ENCODE data around the gene LY6G5C. TPM values are rescaled to one million over a fixed set of nuclear protein-coding genes. Genes with fewer than 3 reads are reported as not detected.

LY6G5C gene
- total and polyA plus RNA-seq, 9 of the 15 experiments (the other 6 are each of a cell fraction or from before 2014, with no cell fraction given) = 0.10 to 0.67 (median 0.46) TPM; not detected in 4

DNA sequence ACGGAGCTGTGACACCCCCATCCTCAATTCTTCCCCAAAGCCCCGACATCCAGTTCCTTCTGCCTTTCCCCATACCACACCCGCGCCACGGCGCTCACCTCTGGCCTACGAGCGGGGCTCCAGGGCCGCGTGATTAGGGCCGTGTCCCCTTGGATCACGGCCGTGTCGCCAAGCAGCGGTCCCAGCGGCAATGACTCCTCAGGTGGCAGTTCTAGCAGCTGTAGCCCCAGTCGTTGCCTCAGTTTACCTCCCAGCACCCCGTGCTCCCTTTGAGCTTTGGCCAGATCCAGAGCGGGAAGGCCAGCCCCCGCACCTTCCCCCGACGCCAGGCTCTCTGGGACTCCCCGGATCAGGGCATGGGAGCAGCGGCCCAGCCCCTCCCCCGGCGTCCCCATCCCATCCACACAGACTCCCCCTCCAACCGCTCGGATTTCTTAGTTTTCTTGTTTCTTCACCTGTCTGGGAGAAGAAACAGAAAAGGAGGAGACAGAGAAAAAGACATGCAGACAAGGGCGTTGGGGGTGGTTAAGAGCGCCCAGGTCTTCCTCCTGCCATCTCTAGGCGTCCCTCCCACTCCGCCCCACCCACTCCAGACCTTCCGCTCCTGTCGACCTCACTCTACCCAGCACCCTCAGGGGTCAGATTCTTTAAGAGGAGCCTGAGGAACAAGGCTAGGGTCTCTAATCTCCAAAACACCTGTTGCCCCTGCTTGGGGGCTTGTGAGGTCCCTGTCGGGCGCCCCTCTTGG lies 48.1 kb upstream of the LY6G5C start, which contains the start of gene DDAH2 (continued):
- TF ChIP-seq ZNF143 (CRISPR knock-in tag; IDR thresholded peaks at IDR 0.05) (peak; percentile 13), SP2 (IDR thresholded peaks at IDR 0.05; ENCODE audit: extremely low read depth, low read depth, low read length, poor library complexity, severe bottlenecking) (peak; percentile 11), TCF3 (CRISPR knock-in tag; IDR thresholded peaks at IDR 0.05) (peak; percentile 43), MYC (IDR thresholded peaks at IDR 0.05; ENCODE audit: low read depth, low read length) (no peak), MYC (CRISPR knock-in tag; IDR thresholded peaks at IDR 0.05; ENCODE audit: borderline replicate concordance, low read depth) (peak; percentile 15; the same call in 1 of the 2 replicates), SAFB2 (IDR thresholded peaks at IDR 0.05; ENCODE audit: borderline replicate concordance, low read depth, low read length, severe bottlenecking) (no peak), RBFOX2 (IDR thresholded peaks at IDR 0.05; ENCODE audit: low read depth, low read length) (peak; percentile 73), DIDO1 (tag; IDR thresholded peaks at IDR 0.05; ENCODE audit: low read depth) (no peak), TAF15 (IDR thresholded peaks at IDR 0.05; ENCODE audit: low read depth, low read length) (0 out of 2 replicates have a peak, but pooled peaks have one; percentile 63)
- TF ChIP-seq, protein P1, sequence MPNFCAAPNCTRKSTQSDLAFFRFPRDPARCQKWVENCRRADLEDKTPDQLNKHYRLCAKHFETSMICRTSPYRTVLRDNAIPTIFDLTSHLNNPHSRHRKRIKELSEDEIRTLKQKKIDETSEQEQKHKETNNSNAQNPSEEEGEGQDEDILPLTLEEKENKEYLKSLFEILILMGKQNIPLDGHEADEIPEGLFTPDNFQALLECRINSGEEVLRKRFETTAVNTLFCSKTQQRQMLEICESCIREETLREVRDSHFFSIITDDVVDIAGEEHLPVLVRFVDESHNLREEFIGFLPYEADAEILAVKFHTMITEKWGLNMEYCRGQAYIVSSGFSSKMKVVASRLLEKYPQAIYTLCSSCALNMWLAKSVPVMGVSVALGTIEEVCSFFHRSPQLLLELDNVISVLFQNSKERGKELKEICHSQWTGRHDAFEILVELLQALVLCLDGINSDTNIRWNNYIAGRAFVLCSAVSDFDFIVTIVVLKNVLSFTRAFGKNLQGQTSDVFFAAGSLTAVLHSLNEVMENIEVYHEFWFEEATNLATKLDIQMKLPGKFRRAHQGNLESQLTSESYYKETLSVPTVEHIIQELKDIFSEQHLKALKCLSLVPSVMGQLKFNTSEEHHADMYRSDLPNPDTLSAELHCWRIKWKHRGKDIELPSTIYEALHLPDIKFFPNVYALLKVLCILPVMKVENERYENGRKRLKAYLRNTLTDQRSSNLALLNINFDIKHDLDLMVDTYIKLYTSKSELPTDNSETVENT (CRISPR knock-in tag; IDR thresholded peaks at IDR 0.05) = peak; percentile 69; the same call in 1 of the 2 replicates
- TF ChIP-seq, protein P2, sequence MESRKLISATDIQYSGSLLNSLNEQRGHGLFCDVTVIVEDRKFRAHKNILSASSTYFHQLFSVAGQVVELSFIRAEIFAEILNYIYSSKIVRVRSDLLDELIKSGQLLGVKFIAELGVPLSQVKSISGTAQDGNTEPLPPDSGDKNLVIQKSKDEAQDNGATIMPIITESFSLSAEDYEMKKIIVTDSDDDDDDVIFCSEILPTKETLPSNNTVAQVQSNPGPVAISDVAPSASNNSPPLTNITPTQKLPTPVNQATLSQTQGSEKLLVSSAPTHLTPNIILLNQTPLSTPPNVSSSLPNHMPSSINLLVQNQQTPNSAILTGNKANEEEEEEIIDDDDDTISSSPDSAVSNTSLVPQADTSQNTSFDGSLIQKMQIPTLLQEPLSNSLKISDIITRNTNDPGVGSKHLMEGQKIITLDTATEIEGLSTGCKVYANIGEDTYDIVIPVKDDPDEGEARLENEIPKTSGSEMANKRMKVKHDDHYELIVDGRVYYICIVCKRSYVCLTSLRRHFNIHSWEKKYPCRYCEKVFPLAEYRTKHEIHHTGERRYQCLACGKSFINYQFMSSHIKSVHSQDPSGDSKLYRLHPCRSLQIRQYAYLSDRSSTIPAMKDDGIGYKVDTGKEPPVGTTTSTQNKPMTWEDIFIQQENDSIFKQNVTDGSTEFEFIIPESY (CRISPR knock-in tag; IDR thresholded peaks at IDR 0.05) = peak; percentile 96
- TF ChIP-seq, protein P3, sequence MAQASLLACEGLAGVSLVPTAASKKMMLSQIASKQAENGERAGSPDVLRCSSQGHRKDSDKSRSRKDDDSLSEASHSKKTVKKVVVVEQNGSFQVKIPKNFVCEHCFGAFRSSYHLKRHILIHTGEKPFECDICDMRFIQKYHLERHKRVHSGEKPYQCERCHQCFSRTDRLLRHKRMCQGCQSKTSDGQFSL (CRISPR knock-in tag; IDR thresholded peaks at IDR 0.05) = 0 out of 2 replicates have a peak, but pooled peaks have one; percentile 40
- TF ChIP-seq, protein P3 (tag; IDR thresholded peaks at IDR 0.05) = no peak
- TF ChIP-seq, protein P4, sequence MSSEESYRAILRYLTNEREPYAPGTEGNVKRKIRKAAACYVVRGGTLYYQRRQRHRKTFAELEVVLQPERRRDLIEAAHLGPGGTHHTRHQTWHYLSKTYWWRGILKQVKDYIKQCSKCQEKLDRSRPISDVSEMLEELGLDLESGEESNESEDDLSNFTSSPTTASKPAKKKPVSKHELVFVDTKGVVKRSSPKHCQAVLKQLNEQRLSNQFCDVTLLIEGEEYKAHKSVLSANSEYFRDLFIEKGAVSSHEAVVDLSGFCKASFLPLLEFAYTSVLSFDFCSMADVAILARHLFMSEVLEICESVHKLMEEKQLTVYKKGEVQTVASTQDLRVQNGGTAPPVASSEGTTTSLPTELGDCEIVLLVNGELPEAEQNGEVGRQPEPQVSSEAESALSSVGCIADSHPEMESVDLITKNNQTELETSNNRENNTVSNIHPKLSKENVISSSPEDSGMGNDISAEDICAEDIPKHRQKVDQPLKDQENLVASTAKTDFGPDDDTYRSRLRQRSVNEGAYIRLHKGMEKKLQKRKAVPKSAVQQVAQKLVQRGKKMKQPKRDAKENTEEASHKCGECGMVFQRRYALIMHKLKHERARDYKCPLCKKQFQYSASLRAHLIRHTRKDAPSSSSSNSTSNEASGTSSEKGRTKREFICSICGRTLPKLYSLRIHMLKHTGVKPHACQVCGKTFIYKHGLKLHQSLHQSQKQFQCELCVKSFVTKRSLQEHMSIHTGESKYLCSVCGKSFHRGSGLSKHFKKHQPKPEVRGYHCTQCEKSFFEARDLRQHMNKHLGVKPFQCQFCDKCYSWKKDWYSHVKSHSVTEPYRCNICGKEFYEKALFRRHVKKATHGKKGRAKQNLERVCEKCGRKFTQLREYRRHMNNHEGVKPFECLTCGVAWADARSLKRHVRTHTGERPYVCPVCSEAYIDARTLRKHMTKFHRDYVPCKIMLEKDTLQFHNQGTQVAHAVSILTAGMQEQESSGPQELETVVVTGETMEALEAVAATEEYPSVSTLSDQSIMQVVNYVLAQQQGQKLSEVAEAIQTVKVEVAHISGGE (CRISPR knock-in tag; IDR thresholded peaks at IDR 0.05) = peak in 1 of 3 experiments; percentile 54; a peak in 2 of 6 replicates
- TF ChIP-seq, protein P5, sequence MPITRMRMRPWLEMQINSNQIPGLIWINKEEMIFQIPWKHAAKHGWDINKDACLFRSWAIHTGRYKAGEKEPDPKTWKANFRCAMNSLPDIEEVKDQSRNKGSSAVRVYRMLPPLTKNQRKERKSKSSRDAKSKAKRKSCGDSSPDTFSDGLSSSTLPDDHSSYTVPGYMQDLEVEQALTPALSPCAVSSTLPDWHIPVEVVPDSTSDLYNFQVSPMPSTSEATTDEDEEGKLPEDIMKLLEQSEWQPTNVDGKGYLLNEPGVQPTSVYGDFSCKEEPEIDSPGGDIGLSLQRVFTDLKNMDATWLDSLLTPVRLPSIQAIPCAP (CRISPR knock-in tag; IDR thresholded peaks at IDR 0.05; ENCODE audit: borderline replicate concordance) = peak; percentile 28; the same call in 1 of the 2 replicates
